HG03520 (cell line): Measurements from ENCODE around the gene HARBI1.

Experiments used
- ATAC-seq: cut with Tn5 transposase; IDR thresholded peaks from one replicate; pipeline ENCODE4 v1.9.1; 2021; ENCODE audit warnings: mild to moderate bottlenecking, moderate library complexity; ENCODE audit not compliant: unreplicated experiment

The HARBI1 gene

GRCh38 chr11:46635557-46636139, 18.6 kb upstream of the HARBI1 start:
- no peak for ATAC-seq

- no peak for ATAC-seq
These were observed 16.5 kb upstream of the HARBI1 start for GRCh38 chr11:46633291-46634217.

- ATAC-seq: no peak
These were observed 15.5 kb upstream of the HARBI1 start for GRCh38 chr11:46632502-46632901.

GRCh38 chr11:46631676-46632075, 14.6 kb upstream of the HARBI1 start:
- no peak for ATAC-seq

GRCh38 chr11:46630237-46630636, 13.2 kb upstream of the HARBI1 start:
- ATAC-seq: no peak

- no peak for ATAC-seq
These were observed 11.9 kb upstream of the HARBI1 start for GRCh38 chr11:46628961-46629360.

- ATAC-seq: no peak
These were observed 8.4 kb upstream of the HARBI1 start for GRCh38 chr11:46625406-46625805.

GRCh38 chr11:46618837-46619236, 1.8 kb upstream of the HARBI1 start:
- ATAC-seq: no peak

GRCh38 chr11:46617972-46618314, 916 bp upstream of the HARBI1 start:
- ATAC-seq: no peak

GRCh38 chr11:46616551-46617133, 385 bp downstream of the HARBI1 start:
- ATAC-seq: no peak

GRCh38 chr11:46615756-46616155, 1.3 kb downstream of the HARBI1 start:
- ATAC-seq: no peak

GRCh38 chr11:46612326-46612725, 4.7 kb downstream of the HARBI1 start:
- ATAC-seq: no peak

- ATAC-seq: no peak
These were observed 5.3 kb downstream of the HARBI1 start for GRCh38 chr11:46611526-46612304.

GRCh38 chr11:46609386-46609785, 7.6 kb downstream of the HARBI1 start:
- no peak for ATAC-seq

- ATAC-seq: no peak
These were observed 9.5 kb downstream of the HARBI1 start for GRCh38 chr11:46607516-46607915.

GRCh38 chr11:46604796-46605195, 12.2 kb downstream of the HARBI1 start:
- ATAC-seq: no peak

- no peak for ATAC-seq
These were observed 13.2 kb downstream of the HARBI1 start for GRCh38 chr11:46603704-46604308.

GRCh38 chr11:46601129-46601528, 15.9 kb downstream of the HARBI1 start:
- no peak for ATAC-seq

GRCh38 chr11:46600194-46600960, 16.6 kb downstream of the HARBI1 start:
- ATAC-seq: no peak
